Measurements from ENCODE around the gene NEUROD2. TPM values are rescaled to one million over a fixed set of nuclear protein-coding genes. Genes with fewer than 3 reads are reported as not detected.

The NEUROD2 gene
- total and polyA plus RNA-seq, 2 donors (not counting 3 experiments of a cell fraction or from before 2014, with no cell fraction given), result not detected

DNA sequence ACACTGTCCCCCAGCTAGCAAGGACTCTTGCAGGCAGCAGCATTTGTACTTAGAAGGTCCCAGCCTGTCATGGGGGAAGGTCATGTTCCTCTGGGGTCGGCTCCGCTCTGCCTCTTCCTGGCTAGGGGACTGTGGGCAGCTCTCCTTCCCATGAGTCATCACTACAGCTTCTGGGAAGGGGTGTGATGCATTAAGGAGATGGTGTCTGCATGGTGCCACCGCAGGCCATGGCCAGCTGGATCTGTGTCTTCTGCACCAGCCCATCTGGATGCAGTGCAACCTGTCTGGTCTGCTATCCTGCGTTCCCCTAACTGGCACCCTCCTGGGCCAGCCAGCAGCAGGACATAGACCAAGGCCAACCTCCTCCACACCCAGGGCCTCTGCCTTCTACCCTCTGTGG, 35.6 kb upstream of the NEUROD2 start:
- DNase-seq (ENCODE audit: low read depth, low spot score) (peak; percentile 28), FAIRE-seq (peak; percentile 77)
- H3K36me3 ChIP-seq (ENCODE audit: control insufficient read depth in 2 of 2, extremely low read depth in 1 of 2, insufficient read depth in 2 of 2, low read length in 2 of 2), result no peaks in the 10 kb centered on the region
- H3K27me3 ChIP-seq (ENCODE audit: control insufficient read depth in 2 of 2, insufficient read depth in 2 of 2, low read length in 2 of 2), result no peaks in the 10 kb centered on the region
- POLR2A ChIA-PET, result no interaction called here
- dilution Hi-C loops (cut with MboI; ENCODE audit: extremely low pct_ligation_motif_present, low sequenced_read_pairs) (no loop called here), intact Hi-C loops (cut with micrococcal nuclease) (no loop called here)
- no TSS peak for BruUV-seq (replicated peaks)
- TF ChIP-seq CTCF (IDR thresholded peaks at IDR 0.05; ENCODE audit: extremely low read depth in 1 of 2, insufficient read depth in 1 of 2, low read depth in 1 of 2, low read length in 2 of 2) (no peak), FOS (IDR thresholded peaks at IDR 0.05; ENCODE audit: borderline replicate concordance, insufficient read depth, low read length) (peak; percentile 59)
- no peak overlapping the region for H3K9ac ChIP-seq (replicated peaks; ENCODE audit: extremely low read depth, insufficient read depth, low read length)
- no peak overlapping the region for H2AFZ ChIP-seq (ENCODE audit: low read depth, low read length)
- H3K9me3 ChIP-seq (replicated peaks; ENCODE audit: control insufficient read depth, insufficient read depth, low read length), result no peaks in the 10 kb centered on the region
- no peak overlapping the region for H3K4me3 ChIP-seq (replicated peaks in 1 of 3; ENCODE audit: insufficient read depth in 1 of 3, low read depth in 1 of 3, low read length in 3 of 3)
- H3K4me2 ChIP-seq (ENCODE audit: insufficient read depth, low read length), result no peak overlapping the region
- no peaks in the 10 kb centered on the region for H4K20me1 ChIP-seq (replicated peaks; ENCODE audit: control insufficient read depth, extremely low read depth, insufficient read depth, low read length)
- H3K4me1 ChIP-seq (ENCODE audit: control insufficient read depth, extremely low read depth, insufficient read depth, low read length), result peaks cover 11% of the 10 kb centered on the region
- CTCF ChIA-PET, result interaction anchor here (0.9 to 5.2 kb wide), 5 partner anchors 10 to 29 kb away, joined by 3 to 48 read pairs (median 5); no protein-coding TSS in a partner anchor
- no peak overlapping the region for H3K27ac ChIP-seq (ENCODE audit: insufficient read depth, low read depth, low read length)
- H3K9me1 ChIP-seq (replicated peaks; ENCODE audit: control insufficient read depth, extremely low read depth, insufficient read depth, low read length), result no peaks in the 10 kb centered on the region
- H3K79me2 ChIP-seq (ENCODE audit: control insufficient read depth, insufficient read depth, low read length), result peaks cover 18% of the 10 kb centered on the region

DNA sequence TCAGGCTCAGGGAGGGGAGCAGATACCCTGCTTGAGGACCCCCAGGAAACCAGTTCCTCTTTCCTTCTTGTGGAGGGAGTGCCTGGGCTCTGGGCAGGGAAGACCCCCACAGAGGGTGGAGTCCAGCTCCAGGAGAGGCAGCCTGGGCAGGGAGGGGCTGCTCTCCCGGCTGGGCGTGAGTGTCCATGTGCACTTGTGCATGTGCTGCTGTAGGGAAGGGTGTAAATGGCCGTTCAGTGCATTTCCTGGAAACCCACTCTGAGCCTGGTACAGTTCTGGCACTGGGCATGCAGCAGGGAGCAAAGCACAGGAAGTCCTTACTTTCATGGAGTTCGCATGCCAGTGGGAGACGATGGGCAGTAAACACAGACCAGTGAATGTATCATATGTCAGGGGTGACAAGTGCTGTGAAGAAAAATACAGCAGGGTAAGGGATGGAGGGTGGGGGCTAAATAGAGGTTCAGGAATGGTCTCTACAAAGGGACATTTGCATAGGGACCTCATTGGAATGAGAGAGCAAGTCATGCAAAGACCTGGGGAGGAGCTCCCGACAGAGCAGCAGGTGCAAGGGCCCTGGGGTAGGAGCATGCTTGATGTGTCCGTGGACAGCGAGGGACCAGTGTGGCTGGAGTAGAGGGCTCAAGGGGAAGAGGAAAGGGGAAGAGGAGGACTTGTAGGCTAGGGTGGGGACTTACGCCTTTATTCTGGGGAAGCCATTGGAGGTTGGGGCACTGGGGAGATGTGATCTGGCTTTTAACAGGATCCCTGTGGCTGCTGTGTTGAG, 34.8 kb upstream of the NEUROD2 start:
- H4K20me1 ChIP-seq (replicated peaks; ENCODE audit: control insufficient read depth, extremely low read depth, insufficient read depth, low read length), result no peaks in the 10 kb centered on the region
- FAIRE-seq, result no peak

More for the DNA sequence above, 34.8 kb upstream of the NEUROD2 start:
- intact Hi-C loops (cut with micrococcal nuclease) (no loop called here), dilution Hi-C loops (cut with MboI; ENCODE audit: extremely low pct_ligation_motif_present, low sequenced_read_pairs) (no loop called here)
- CTCF ChIA-PET, result interaction anchor here (0.9 to 5.2 kb wide), 5 partner anchors 11 to 29 kb away, joined by 3 to 48 read pairs (median 5); no protein-coding TSS in a partner anchor
- no peak overlapping the region for H3K27ac ChIP-seq (ENCODE audit: insufficient read depth, low read depth, low read length)
- DNase-seq (ENCODE audit: low read depth, low spot score), result no peak
- H3K9me1 ChIP-seq (replicated peaks; ENCODE audit: control insufficient read depth, extremely low read depth, insufficient read depth, low read length), result no peaks in the 10 kb centered on the region
- no peak overlapping the region for H2AFZ ChIP-seq (ENCODE audit: low read depth, low read length)
- POLR2A ChIA-PET, result no interaction called here
- peaks cover 26% of the 10 kb centered on the region for H3K79me2 ChIP-seq (ENCODE audit: control insufficient read depth, insufficient read depth, low read length)
- no peaks in the 10 kb centered on the region for H3K9me3 ChIP-seq (replicated peaks; ENCODE audit: control insufficient read depth, insufficient read depth, low read length)
- no peak overlapping the region for H3K9ac ChIP-seq (replicated peaks; ENCODE audit: extremely low read depth, insufficient read depth, low read length)
- peaks cover 19% of the 10 kb centered on the region for H3K4me1 ChIP-seq (ENCODE audit: control insufficient read depth, extremely low read depth, insufficient read depth, low read length)
- no peak overlapping the region for H3K4me3 ChIP-seq (replicated peaks in 1 of 3; ENCODE audit: insufficient read depth in 1 of 3, low read depth in 1 of 3, low read length in 3 of 3)
- H3K4me2 ChIP-seq (ENCODE audit: insufficient read depth, low read length), result no peak overlapping the region
- TF ChIP-seq POLR2AphosphoS5 (IDR thresholded peaks at IDR 0.05; ENCODE audit: insufficient read depth, low read depth, low read length) (no peak), MYC (IDR thresholded peaks at IDR 0.05; ENCODE audit: low read depth, low read length) (no peak), CTCF (IDR thresholded peaks at IDR 0.05; ENCODE audit: extremely low read depth in 1 of 2, insufficient read depth in 1 of 2, low read depth in 1 of 2, low read length in 2 of 2) (no peak), JUN (IDR thresholded peaks at IDR 0.05; ENCODE audit: borderline replicate concordance, insufficient read depth, insufficient read length, low read depth) (no peak), GATA2 (IDR thresholded peaks at IDR 0.05; ENCODE audit: insufficient read depth, insufficient read length, low read depth, low read length) (no peak), POLR2A (IDR thresholded peaks at IDR 0.05; ENCODE audit: low read depth, low read length) (no peak)
- BruUV-seq (replicated peaks), result no TSS peak
- no peaks in the 10 kb centered on the region for H3K36me3 ChIP-seq (ENCODE audit: control insufficient read depth in 2 of 2, extremely low read depth in 1 of 2, insufficient read depth in 2 of 2, low read length in 2 of 2)
- H3K27me3 ChIP-seq (ENCODE audit: control insufficient read depth in 2 of 2, insufficient read depth in 2 of 2, low read length in 2 of 2), result no peaks in the 10 kb centered on the region

Measured in endothelial cell of umbilical vein (primary cell).